Erythroblast (primary cell): ENCODE data around the gene IQCM.

Experiments used
- GATA1 ChIP-seq: IDR thresholded peaks from 2 replicates; pipeline ENCODE4 v1.6.1; 2011; ENCODE audit warnings: low read depth, mild to moderate bottlenecking, control low read depth, low read length, moderate library complexity
- POLR2A ChIP-seq: IDR thresholded peaks from 2 replicates; pipeline ENCODE4 v1.6.1; 2011; ENCODE audit warnings: mild to moderate bottlenecking, low read length

GRCh38 chr4:149349541-149349940 is 466.1 kb downstream of the IQCM start:
- no peak for TF ChIP-seq POLR2A
- no peak for TF ChIP-seq GATA1
